GM21619 (cell line): Measurements from ENCODE around the gene PCNX2.

Experiments
- ATAC-seq: cut with Tn5 transposase; IDR thresholded peaks from one replicate; pipeline ENCODE4 v1.9.1; 2021; ENCODE audit not compliant: unreplicated experiment

The PCNX2 gene

GRCh38 chr1:233295237-233295974 is at the start of gene PCNX2:
Gene PCNX2, minus strand, starts transcription at chr1:233295725. Its CDS starts 247 bp downstream, at chr1:233295478.
- peak; percentile 96 for ATAC-seq

GRCh38 chr1:233343262-233343661 is 47.7 kb upstream of the PCNX2 start:
- ATAC-seq: no peak

- ATAC-seq: no peak
These were observed 46.6 kb upstream of the PCNX2 start for GRCh38 chr1:233342086-233342485.

- ATAC-seq: no peak
These were observed 45.5 kb upstream of the PCNX2 start for GRCh38 chr1:233340966-233341516.

GRCh38 chr1:233340031-233340555 is 44.6 kb upstream of the PCNX2 start:
- ATAC-seq: no peak

- ATAC-seq: no peak
These were observed 42.6 kb upstream of the PCNX2 start for GRCh38 chr1:233338102-233338501.

- no peak for ATAC-seq
These were observed 42.0 kb upstream of the PCNX2 start for GRCh38 chr1:233337505-233337904.

- no peak for ATAC-seq
These were observed 41.3 kb upstream of the PCNX2 start for GRCh38 chr1:233336554-233337456.

- no peak for ATAC-seq
These were observed 38.6 kb upstream of the PCNX2 start for GRCh38 chr1:233334092-233334491.

GRCh38 chr1:233333086-233333485 is 37.6 kb upstream of the PCNX2 start:
- no peak for ATAC-seq

GRCh38 chr1:233331676-233332519 is 36.4 kb upstream of the PCNX2 start:
- no peak for ATAC-seq

- peak; percentile 23 for ATAC-seq
These were observed 32.8 kb upstream of the PCNX2 start for GRCh38 chr1:233328142-233328921.

- peak; percentile 46 for ATAC-seq
These were observed 32.2 kb upstream of the PCNX2 start, which contains the start of gene MAP3K21 for GRCh38 chr1:233327651-233328141. Gene MAP3K21, plus strand, starts transcription at chr1:233327724. Its CDS starts 305 bp downstream, at chr1:233328029.

GRCh38 chr1:233326811-233327650 is 31.5 kb upstream of the PCNX2 start:
- ATAC-seq: peak; percentile 86

GRCh38 chr1:233326319-233326718 is 30.8 kb upstream of the PCNX2 start:
- ATAC-seq: no peak

GRCh38 chr1:233323718-233324117 is 28.2 kb upstream of the PCNX2 start:
- no peak for ATAC-seq

- ATAC-seq: no peak
These were observed 24.5 kb upstream of the PCNX2 start for GRCh38 chr1:233320023-233320422.

GRCh38 chr1:233319272-233319671 is 23.7 kb upstream of the PCNX2 start:
- ATAC-seq: no peak

GRCh38 chr1:233316473-233316872 is 20.9 kb upstream of the PCNX2 start:
- ATAC-seq: no peak
